Mucosa of descending colon (tissue), 3 donors: ENCODE results near the gene PRRT1. TPM values are rescaled to one million over a fixed set of nuclear protein-coding genes. Genes with fewer than 3 reads are reported as not detected.
A peak's percentile ranks its signal among the peaks of the same experiment; 100 is the strongest.

Experiments
- ATAC-seq: fragments of 200-7000 bp; cut with Tn5 transposase; one replicate; pipeline ENCODE4 v1.9.1; 2020; ENCODE audit warnings: mild to moderate bottlenecking, moderate library complexity
- DNase-seq, 3 donors: peaks; one replicate each; pipeline ENCODE4 v3.0.0-alpha.2; 2020
- H3K36me3 ChIP-seq: fragments of 200-600 bp; one replicate; pipeline ENCODE4 v1.8.0; 2021; ENCODE audit warnings: low read depth, mild to moderate bottlenecking
- H3K4me1 ChIP-seq: fragments of 200-600 bp; one replicate; pipeline ENCODE4 v1.8.0; 2021; ENCODE audit warnings: low read depth, mild to moderate bottlenecking
- H3K4me3 ChIP-seq: fragments of 200-600 bp; one replicate; pipeline ENCODE4 v1.8.0; 2021; ENCODE audit warnings: mild to moderate bottlenecking
- H3K9me3 ChIP-seq: fragments of 200-600 bp; one replicate; pipeline ENCODE4 v1.8.0; 2021; ENCODE audit warnings: mild to moderate bottlenecking
- intact Hi-C, 2 donors: fragments of 100-400 bp; cut with DNase I in 1 of 2; cut with micrococcal nuclease in 1 of 2; formaldehyde crosslinking; loops; one replicate each; pipeline versions ENCODE4 v1.11.0 to v1.11.1; 2022; cut with DNase I, micrococcal nuclease
- total RNA-seq, 3 donors: library from RNA; stranded (reverse); fragmentation: NEBNext Ultra II Directional in 2 of 3; extraction: Animal tissue kit (Norgen Biotek cat#: 25700) in 2 of 3; gene quantifications; one replicate each; pipeline versions ENCODE4 v1.2.1 to v1.2.4, GENCODE V29; 2021 to 2023
- TF ChIP-seq, protein P1 (sequence below): fragments of 200-600 bp; IDR thresholded peaks from one replicate; pipeline ENCODE4 v1.8.0; 2022; ENCODE audit warnings: antibody characterized with exemption, mild to moderate bottlenecking
- donor health status: DM: no; HTN: no; CAD: no; lungs with moderate emphysema.
- donor health status: DM: no; HTN: no; CAD: no.
- donor health status: DM: no; HTN: yes; CAD: no.

PRRT1 gene
- total RNA-seq, 3 donors from 2014 or later: 0.96 to 6.6 (median 2.0) TPM

GRCh38 chr6:32181148-32181702 is 29.5 kb upstream of the PRRT1 start:
- peaks cover 33% of the 10 kb centered on the region for H3K4me1 ChIP-seq
- intact Hi-C loops: no loop called here
- DNase-seq (no peak), ATAC-seq (no peak)
- peaks cover 4% of the 10 kb centered on the region for H3K36me3 ChIP-seq
- H3K9me3 ChIP-seq: no peaks in the 10 kb centered on the region
- TF ChIP-seq, protein P1, sequence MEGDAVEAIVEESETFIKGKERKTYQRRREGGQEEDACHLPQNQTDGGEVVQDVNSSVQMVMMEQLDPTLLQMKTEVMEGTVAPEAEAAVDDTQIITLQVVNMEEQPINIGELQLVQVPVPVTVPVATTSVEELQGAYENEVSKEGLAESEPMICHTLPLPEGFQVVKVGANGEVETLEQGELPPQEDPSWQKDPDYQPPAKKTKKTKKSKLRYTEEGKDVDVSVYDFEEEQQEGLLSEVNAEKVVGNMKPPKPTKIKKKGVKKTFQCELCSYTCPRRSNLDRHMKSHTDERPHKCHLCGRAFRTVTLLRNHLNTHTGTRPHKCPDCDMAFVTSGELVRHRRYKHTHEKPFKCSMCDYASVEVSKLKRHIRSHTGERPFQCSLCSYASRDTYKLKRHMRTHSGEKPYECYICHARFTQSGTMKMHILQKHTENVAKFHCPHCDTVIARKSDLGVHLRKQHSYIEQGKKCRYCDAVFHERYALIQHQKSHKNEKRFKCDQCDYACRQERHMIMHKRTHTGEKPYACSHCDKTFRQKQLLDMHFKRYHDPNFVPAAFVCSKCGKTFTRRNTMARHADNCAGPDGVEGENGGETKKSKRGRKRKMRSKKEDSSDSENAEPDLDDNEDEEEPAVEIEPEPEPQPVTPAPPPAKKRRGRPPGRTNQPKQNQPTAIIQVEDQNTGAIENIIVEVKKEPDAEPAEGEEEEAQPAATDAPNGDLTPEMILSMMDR: no peak
- H3K4me3 ChIP-seq: no peak overlapping the region

DNA sequence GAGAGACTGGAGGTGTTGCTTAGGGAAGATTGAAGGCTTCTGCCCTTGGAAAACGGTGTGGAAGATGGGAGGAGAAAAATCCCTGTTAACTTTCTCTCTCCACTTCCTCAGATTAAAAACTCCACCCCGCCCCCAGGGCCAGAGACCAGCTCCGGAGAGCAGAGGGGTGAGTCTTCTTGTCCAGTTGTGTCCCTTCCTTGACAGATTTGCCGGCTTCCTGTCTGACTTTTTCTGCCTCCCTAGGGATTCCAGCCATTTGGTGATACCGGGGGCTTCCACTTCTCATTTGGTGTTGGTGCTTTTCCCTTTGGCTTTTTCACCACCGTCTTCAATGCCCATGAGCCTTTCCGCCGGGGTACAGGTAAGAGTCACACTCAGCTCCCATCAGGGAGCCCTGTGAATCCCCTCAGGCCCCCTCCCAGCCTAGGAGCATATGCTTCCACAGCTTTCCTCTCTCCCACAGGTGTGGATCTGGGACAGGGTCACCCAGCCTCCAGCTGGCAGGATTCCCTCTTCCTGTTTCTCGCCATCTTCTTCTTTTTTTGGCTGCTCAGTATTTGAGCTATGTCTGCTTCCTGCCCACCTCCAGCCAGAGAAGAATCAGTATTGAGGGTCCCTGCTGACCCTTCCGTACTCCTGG is 28.1 kb upstream of the PRRT1 start:
- intact Hi-C loops: no loop called here
- TF ChIP-seq, protein P1: no peak
- peaks cover 4% of the 10 kb centered on the region for H3K36me3 ChIP-seq
- DNase-seq (peak in 1 of 3 donors; percentile 16), ATAC-seq (no peak)
- no peaks in the 10 kb centered on the region for H3K9me3 ChIP-seq
- H3K4me1 ChIP-seq: peaks cover 38% of the 10 kb centered on the region
- no peak overlapping the region for H3K4me3 ChIP-seq

- TF ChIP-seq, protein P1: no peak
- intact Hi-C loops: no loop called here
These were observed 27.1 kb upstream of the PRRT1 start for GRCh38 chr6:32178547-32179440.

GRCh38 chr6:32177788-32178546 is 26.2 kb upstream of the PRRT1 start, which contains the start of gene RNF5:
Gene RNF5, plus strand, starts transcription at chr6:32178405. Its CDS starts 107 bp downstream, at chr6:32178512.
- Histone ChIP-seq H3K36me3 (peaks cover 4% of the 10 kb centered on the region), H3K9me3 (no peaks in the 10 kb centered on the region), H3K4me3 (peak within 1 kb of the TSS; percentile 25), H3K4me1 (peaks cover 40% of the 10 kb centered on the region)
- ATAC-seq (peak; percentile 83), DNase-seq (peak; percentile 91 to 98 (median 94))
- TF ChIP-seq, protein P1: no peak
- intact Hi-C loops: no loop called here

More at GRCh38 chr6:32178547-32179440, 27.1 kb upstream of the PRRT1 start:
- Histone ChIP-seq H3K36me3 (peaks cover 4% of the 10 kb centered on the region), H3K4me1 (peaks cover 40% of the 10 kb centered on the region), H3K4me3 (peak overlapping the region; percentile 25), H3K9me3 (no peaks in the 10 kb centered on the region)
- ATAC-seq (no peak), DNase-seq (no peak)

DNA sequence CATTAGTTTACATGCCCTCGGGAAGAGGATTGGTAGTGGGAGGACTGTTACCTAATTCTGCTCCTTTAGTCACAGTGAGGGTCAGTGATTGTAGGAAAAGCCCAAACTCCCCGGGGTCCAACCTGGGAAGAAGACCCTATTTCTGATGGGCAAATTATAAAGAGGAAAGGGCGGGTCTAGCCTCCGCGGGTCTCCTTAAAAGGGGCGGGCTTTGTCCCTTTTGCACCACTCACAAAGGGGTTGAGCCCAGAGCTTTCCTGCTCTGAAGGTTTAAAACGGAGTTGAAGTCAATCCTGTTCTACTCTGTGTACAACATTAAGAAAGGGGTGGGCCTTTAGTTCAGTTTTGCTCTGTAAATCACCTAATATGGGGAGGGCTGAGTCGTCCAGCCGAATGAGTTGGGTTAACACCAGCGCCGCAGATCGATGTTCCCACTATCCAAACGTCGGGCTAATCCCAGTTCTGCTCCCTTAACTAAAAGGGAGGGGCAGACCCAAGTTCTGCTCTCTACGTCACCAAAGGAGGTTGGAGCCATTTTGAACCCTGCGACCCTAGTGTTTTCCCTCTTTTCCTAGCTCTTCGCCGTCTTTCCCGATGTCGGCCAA is 25.5 kb upstream of the PRRT1 start:
- DNase-seq (no peak), ATAC-seq (peak; percentile 5)
- intact Hi-C loops: no loop called here
- Histone ChIP-seq H3K9me3 (no peaks in the 10 kb centered on the region), H3K4me1 (peaks cover 40% of the 10 kb centered on the region), H3K4me3 (peak overlapping the region; percentile 25), H3K36me3 (peaks cover 4% of the 10 kb centered on the region)
- TF ChIP-seq, protein P1: no peak
